SK-N-MC (cell line): ENCODE measurements around the gene SATB2.

Experiments used
- DNase-seq: peaks from one replicate; pipeline ENCODE4 v3.0.0-alpha.2; 2011; ENCODE audit warnings: low read depth, low spot score
- H3K27ac ChIP-seq: fragments of 200-600 bp; sonication (generic); 2 replicates; pipeline ENCODE4 v1.5.1; 2016; ENCODE audit warnings: mixed run types
- H3K36me3 ChIP-seq: fragments of 200-600 bp; sonication (generic); 2 replicates; pipeline ENCODE4 v1.6.1; 2017; ENCODE audit warnings: antibody characterized with exemption, low read length, mixed read lengths; ENCODE audit not compliant: insufficient read depth
- H3K4me3 ChIP-seq: fragments of 200-600 bp; sonication (generic); 2 replicates; pipeline ENCODE4 v1.5.1; 2016
- H3K9ac ChIP-seq: fragments of 200-600 bp; sonication (generic); 2 replicates; pipeline ENCODE4 v1.8.0; 2017; ENCODE audit warnings: mixed run types, mixed read lengths; ENCODE audit not compliant: insufficient read length
- H3K9me3 ChIP-seq: fragments of 200-600 bp; sonication (generic); 2 replicates; pipeline ENCODE4 v1.6.1; 2017; ENCODE audit warnings: low read depth, mild to moderate bottlenecking, antibody characterized with exemption, low read length, moderate library complexity, mixed read lengths
- EZH2 ChIP-seq: fragments of 200-600 bp; sonication (generic); IDR thresholded peaks from one replicate; pipeline ENCODE4 v1.6.1; 2017; ENCODE audit warnings: antibody characterized with exemption
- FOXP2 ChIP-seq: optimal IDR thresholded peaks from 2 replicates; pipeline ENCODE3; 2011; ENCODE audit warnings: mild to moderate bottlenecking, moderate library complexity; ENCODE audit not compliant: insufficient read depth; ENCODE audit errors: extremely low read length, control extremely low read depth
- POLR2AphosphoS5 ChIP-seq: IDR thresholded peaks from 2 replicates; pipeline ENCODE4 v1.6.1; 2012; ENCODE audit warnings: mild to moderate bottlenecking, low read depth, low read length, borderline replicate concordance

SATB2 gene

DNA sequence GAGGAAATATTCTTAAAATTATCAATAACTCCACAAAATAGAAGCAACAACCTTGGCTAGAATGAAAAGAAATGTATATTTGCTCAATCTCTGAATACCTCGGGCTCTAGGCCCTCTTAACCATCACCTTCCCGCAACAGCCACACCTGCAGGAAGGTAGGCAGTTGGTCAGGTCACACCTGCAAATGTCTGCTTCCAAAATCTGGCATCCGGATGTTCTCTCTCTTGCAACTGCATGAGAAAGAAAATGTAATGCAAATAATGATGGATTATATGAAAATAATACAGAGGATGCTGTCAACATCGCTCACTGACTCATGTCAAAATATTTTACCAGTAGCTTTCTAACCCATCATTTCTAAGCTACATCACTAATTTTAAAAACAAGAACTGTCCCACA is 148.3 kb downstream of the SATB2 start:
- H3K9ac ChIP-seq: no peak overlapping the region
- no peak for TF ChIP-seq FOXP2
- no peak for TF ChIP-seq POLR2AphosphoS5
- TF ChIP-seq EZH2: no peak
- no peaks in the 10 kb centered on the region for H3K9me3 ChIP-seq
- no peak overlapping the region for H3K4me3 ChIP-seq
- H3K27ac ChIP-seq: no peak overlapping the region
- no peaks in the 10 kb centered on the region for H3K36me3 ChIP-seq
- DNase-seq: no peak

DNA sequence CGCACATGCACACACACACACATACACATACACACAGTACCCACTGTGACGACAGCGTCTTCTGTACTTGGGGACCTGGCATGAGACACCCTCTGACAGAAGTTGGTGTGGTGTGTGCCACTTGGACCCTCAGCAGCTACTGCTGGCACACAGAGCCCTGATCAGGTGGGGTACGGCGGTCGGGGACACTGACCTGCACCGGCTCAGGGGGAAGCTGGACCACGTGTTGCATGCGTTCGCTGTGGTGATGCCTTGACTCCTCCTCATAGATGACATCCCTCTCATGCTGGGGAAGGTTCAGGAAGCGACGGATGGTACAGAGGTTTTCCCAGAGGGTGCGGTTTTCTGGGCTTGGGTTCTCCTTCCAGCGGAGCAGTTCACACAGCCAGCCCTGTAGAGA is 149.2 kb downstream of the SATB2 start:
- H3K4me3 ChIP-seq: no peak overlapping the region
- no peak for DNase-seq
- no peaks in the 10 kb centered on the region for H3K36me3 ChIP-seq
- H3K9me3 ChIP-seq: no peaks in the 10 kb centered on the region
- no peak overlapping the region for H3K27ac ChIP-seq
- H3K9ac ChIP-seq: no peak overlapping the region
- TF ChIP-seq FOXP2: no peak
- no peak for TF ChIP-seq EZH2
- TF ChIP-seq POLR2AphosphoS5: no peak

DNA sequence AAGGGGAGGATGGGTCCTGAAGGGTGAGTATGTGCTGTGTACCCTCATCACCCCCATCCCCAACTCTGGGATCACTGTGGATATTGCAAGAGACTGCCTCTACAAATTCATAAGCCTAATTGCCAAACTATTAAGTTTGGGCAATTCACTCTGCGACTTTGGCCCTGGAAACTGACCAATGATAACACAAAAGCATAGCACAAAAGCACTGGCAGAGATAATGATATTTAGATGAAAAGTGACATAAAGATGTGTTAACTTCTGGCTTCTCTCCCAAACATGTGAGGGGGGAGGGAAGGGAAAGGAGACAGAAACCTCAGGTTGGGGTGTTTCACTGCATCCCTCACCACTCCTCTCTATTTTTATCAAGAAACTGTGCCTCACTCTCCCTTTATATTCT is 150.3 kb downstream of the SATB2 start:
- Histone ChIP-seq H3K36me3 (no peaks in the 10 kb centered on the region), H3K27ac (no peak overlapping the region), H3K9ac (no peak overlapping the region), H3K9me3 (no peaks in the 10 kb centered on the region), H3K4me3 (no peak overlapping the region)
- TF ChIP-seq EZH2: no peak
- DNase-seq: no peak

DNA sequence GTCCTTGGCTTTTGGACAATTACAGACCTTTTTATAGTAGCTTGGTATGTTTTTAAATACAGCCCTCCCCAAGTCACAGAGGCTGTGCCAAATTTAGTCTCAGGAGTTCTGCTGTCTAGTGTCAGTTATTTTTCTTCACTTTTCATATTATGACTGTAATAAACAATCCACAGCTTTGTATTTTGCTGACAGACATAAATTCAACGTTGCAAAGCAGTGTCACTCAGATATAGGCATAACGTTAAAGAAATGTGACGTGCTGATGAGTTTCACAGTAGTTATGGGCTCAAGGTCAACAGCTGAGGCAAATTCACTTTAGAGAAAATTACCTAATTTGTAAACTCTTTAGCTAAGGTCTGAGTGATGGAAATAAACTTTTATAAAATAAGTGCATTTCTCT is 151.6 kb downstream of the SATB2 start:
- DNase-seq: no peak
- no peaks in the 10 kb centered on the region for H3K36me3 ChIP-seq
- H3K4me3 ChIP-seq: no peak overlapping the region
- no peak for TF ChIP-seq POLR2AphosphoS5
- no peak for TF ChIP-seq FOXP2
- no peak for TF ChIP-seq EZH2
- H3K9me3 ChIP-seq: no peaks in the 10 kb centered on the region
- no peak overlapping the region for H3K9ac ChIP-seq
- H3K27ac ChIP-seq: no peak overlapping the region

DNA sequence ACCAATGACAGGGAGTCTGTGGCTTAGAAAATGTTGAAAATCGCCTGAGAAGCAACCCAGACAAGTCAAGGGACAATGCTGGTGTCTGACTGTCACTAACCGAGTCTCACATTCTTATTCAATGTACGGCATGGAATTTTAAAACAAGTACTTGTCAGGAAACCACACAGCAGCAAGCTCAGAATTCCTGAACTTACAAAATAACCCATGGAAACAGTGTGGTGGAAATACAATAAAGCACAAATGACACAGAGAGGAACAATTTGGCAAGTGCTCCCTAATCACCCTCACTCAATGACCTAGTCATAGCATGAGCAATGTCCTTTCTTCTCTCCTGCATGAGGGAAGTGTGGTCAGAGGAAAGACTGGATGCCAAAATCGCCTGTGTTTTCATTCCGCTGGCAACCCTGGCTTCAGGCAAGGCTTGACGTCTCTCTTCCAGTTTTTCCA is 154.0 kb downstream of the SATB2 start:
- H3K9ac ChIP-seq: no peak overlapping the region
- H3K9me3 ChIP-seq: no peaks in the 10 kb centered on the region
- no peak for TF ChIP-seq FOXP2
- no peak for TF ChIP-seq POLR2AphosphoS5
- TF ChIP-seq EZH2: no peak
- no peaks in the 10 kb centered on the region for H3K36me3 ChIP-seq
- no peak overlapping the region for H3K27ac ChIP-seq
- DNase-seq: no peak
- no peak overlapping the region for H3K4me3 ChIP-seq

DNA sequence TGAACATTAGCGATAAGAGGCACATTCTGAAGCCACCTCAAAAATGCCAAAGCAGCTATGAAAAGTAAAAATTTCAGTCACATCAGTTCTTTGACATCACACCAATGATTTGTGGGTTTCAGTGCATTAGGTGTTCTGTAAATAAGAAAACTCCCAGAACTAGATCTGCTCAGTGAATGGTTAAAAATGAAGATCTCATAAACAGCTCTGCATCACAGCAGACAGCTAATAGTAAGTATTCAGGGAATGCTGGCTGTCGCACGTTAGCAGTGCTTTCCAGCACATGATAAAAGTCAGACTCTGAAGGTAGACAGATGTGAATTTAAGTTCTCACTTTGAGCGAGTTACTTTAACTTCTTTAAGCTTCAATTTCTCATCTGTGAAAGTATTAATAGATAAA is 154.9 kb downstream of the SATB2 start:
- TF ChIP-seq POLR2AphosphoS5 (no peak), FOXP2 (no peak), EZH2 (no peak)
- no peak overlapping the region for H3K9ac ChIP-seq
- no peaks in the 10 kb centered on the region for H3K36me3 ChIP-seq
- DNase-seq: no peak
- no peaks in the 10 kb centered on the region for H3K9me3 ChIP-seq
- H3K4me3 ChIP-seq: no peak overlapping the region
- H3K27ac ChIP-seq: no peak overlapping the region

DNA sequence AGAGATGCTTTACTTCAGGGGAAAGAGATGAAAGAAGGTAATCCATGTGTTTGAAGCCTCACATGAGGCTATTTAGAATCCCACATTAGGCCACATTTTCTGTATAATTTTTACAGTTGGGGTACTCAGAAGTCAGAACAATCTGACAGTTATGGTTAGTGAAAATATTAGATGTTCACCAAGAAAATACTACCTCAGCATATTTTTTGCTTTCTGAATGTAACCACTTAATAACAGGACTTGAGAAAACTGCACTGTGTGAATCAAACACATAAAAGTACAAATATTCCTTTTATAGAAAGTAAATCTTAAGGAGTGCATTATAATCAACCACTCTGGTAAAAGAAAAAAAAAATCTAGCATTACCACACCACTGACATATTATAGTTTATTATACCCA is 169.3 kb downstream of the SATB2 start:
- Histone ChIP-seq H3K36me3 (no peaks in the 10 kb centered on the region), H3K4me3 (no peak overlapping the region), H3K27ac (no peak overlapping the region), H3K9ac (no peak overlapping the region), H3K9me3 (no peaks in the 10 kb centered on the region)
- no peak for DNase-seq
- TF ChIP-seq FOXP2: no peak
- TF ChIP-seq EZH2: no peak
- no peak for TF ChIP-seq POLR2AphosphoS5

DNA sequence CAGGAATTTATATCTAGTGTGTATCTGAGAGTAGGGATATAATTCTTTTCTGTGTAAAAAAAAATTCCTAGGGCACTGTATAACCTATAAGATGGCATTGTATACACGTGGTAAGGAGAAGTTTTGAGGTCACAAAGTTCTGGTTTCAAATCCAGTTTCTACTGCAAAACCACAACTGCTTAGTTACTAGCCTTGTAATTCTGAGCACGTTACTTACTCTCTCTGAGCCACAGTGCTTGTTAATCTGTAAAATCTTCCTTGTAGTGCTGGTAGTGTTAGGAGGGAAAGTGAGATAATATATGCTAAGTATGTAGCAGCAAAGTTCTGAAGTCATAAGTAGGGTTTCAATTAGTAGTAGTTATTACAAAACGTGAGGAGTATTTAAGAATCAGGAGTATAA is 175.4 kb downstream of the SATB2 start:
- Histone ChIP-seq H3K36me3 (no peaks in the 10 kb centered on the region), H3K4me3 (no peak overlapping the region), H3K9ac (no peak overlapping the region), H3K27ac (no peak overlapping the region), H3K9me3 (no peaks in the 10 kb centered on the region)
- DNase-seq: no peak
- TF ChIP-seq EZH2: no peak
- TF ChIP-seq POLR2AphosphoS5: no peak
- no peak for TF ChIP-seq FOXP2

DNA sequence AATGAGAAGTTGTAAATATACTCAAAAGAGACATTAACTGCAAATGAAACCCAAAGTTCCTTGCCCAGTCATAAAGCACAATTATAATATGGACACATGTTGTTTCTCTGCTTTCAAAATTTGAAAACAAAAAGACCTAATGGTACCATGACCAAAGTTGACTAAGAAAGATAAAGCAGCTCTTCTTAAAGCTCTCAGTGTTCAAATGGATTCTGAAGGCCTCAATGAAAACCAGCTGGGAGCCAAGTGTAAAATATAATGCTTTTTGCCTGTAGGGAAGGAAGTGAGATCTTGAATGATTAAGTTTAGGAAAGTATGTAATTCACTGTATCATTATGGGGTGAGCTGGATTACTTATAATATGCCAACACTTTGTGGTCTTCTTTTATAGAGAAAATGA is 178.6 kb downstream of the SATB2 start:
- Histone ChIP-seq H3K4me3 (no peak overlapping the region), H3K27ac (no peak overlapping the region), H3K9me3 (no peaks in the 10 kb centered on the region), H3K9ac (no peak overlapping the region), H3K36me3 (no peaks in the 10 kb centered on the region)
- DNase-seq: peak; percentile 66
- no peak for TF ChIP-seq FOXP2
- TF ChIP-seq POLR2AphosphoS5: peak; percentile 56; the same call in 1 of the 2 replicates

DNA sequence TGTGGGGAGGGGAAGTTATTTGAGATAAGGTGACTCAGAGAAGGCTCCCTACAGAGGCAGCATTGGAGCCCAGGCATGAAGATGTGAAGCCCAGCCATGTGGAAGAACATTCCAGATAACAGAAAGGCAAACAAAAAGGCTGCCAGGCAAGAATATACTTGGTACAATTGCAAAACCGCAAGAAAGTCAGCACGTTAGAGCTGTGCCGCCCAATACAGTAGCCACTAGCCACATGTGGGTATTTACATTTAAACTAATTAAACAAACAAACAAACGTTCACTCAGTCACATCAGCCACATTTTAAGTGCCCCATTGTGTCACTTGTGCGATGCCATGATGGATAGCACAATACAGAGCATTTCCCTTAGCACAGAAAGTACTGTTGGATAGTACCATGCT is 179.6 kb downstream of the SATB2 start:
- TF ChIP-seq POLR2AphosphoS5: no peak
- Histone ChIP-seq H3K9me3 (no peaks in the 10 kb centered on the region), H3K27ac (no peak overlapping the region), H3K9ac (no peak overlapping the region), H3K4me3 (no peak overlapping the region), H3K36me3 (no peaks in the 10 kb centered on the region)
- DNase-seq: no peak
